GM23338 (cell line): ENCODE data around the gene PFKFB3.

Experiments used
- CREB1 ChIP-seq: fragments of 250-450 bp; sonication (Bioruptor Pico); IDR thresholded peaks from 2 replicates; pipeline ENCODE4 v1.5.0; 2020; ENCODE audit warnings: low read depth, mild to moderate bottlenecking, moderate library complexity
- CTCF ChIP-seq, 2 experiments: fragments of 200-600 bp in 1 of 2; sonication (generic) in 1 of 2; conservative IDR thresholded peaks; 2 replicates each; pipeline versions ENCODE4 v1.5.1 to v1.6.1; 2016 to 2017; ENCODE audit warnings: antibody characterized with exemption in 2 of 2, low read depth in 2 of 2, mild to moderate bottlenecking in 2 of 2, moderate library complexity in 1 of 2
- ETS1 ChIP-seq: IDR thresholded peaks from 2 replicates; pipeline ENCODE4 v1.6.1; 2016; ENCODE audit warnings: antibody characterized with exemption
- EZH2 ChIP-seq: fragments of 200-600 bp; sonication (generic); IDR thresholded peaks from one replicate; pipeline ENCODE4 v1.8.0; 2017; ENCODE audit warnings: antibody characterized with exemption, mild to moderate bottlenecking, low read depth; ENCODE audit not compliant: unreplicated experiment
- EZH2phosphoT487 ChIP-seq: fragments of 200-600 bp; sonication (generic); IDR thresholded peaks from one replicate; pipeline ENCODE4 v1.8.1; 2018; ENCODE audit warnings: antibody characterized with exemption; ENCODE audit not compliant: unreplicated experiment
- POLR2AphosphoS5 ChIP-seq: IDR thresholded peaks from 2 replicates; pipeline ENCODE4 v1.6.1; 2016; ENCODE audit warnings: antibody characterized with exemption, low read depth
- REST ChIP-seq: IDR thresholded peaks from one replicate; pipeline ENCODE4 v1.6.1; 2018; ENCODE audit warnings: antibody characterized with exemption; ENCODE audit not compliant: unreplicated experiment
- ZNF462 ChIP-seq: fragments of 250-450 bp; sonication (Bioruptor Pico); IDR thresholded peaks from 2 replicates; pipeline ENCODE4 v1.5.0; 2020; ENCODE audit warnings: mild to moderate bottlenecking, moderate library complexity

- TF ChIP-seq EZH2phosphoT487: no peak
- no peak for TF ChIP-seq CREB1
- no peak for TF ChIP-seq ETS1
- no peak for TF ChIP-seq CTCF (conservative IDR thresholded peaks at IDR 0.05; ENCODE audit: low read depth in 2 of 2)
- no peak for TF ChIP-seq EZH2
- TF ChIP-seq POLR2AphosphoS5: no peak
- no peak for TF ChIP-seq ZNF462 (CRISPR knock-in tag)
- TF ChIP-seq REST: no peak
Observed at GRCh38 chr10:6161921-6162320, 40.8 kb upstream of the PFKFB3 start.
